Activated T-helper 1 cell treated with anti-CD3 and anti-CD28 coated beads, Interleukin-12 subunit alpha, Interleukin-12 subunit beta, Interleukin-2, Interleukin-4 antibody, amounts not matched to agents 30 ng/mL and 10 ng/mL and 1 ng/mL, durations not matched to agents 14 hours and 24 hours and 36 hours (primary cell): Measurements from ENCODE around the gene TOP1. TPM values are rescaled to one million over a fixed set of nuclear protein-coding genes. Genes with fewer than 3 reads are reported as not detected.

Experiments used
- DNase-seq: peaks from one replicate; pipeline ENCODE4 v3.0.0; 2021; ENCODE audit warnings: low spot score
- H3K27ac Mint-ChIP-seq: one replicate; pipeline ENCODE4 v1.8.0; 2021; ENCODE audit warnings: mild to moderate bottlenecking, mixed read lengths
- H3K27me3 Mint-ChIP-seq: one replicate; pipeline ENCODE4 v1.8.0; 2022; ENCODE audit warnings: mild to moderate bottlenecking, moderate library complexity, mixed read lengths; ENCODE audit not compliant: insufficient read depth
- H3K36me3 Mint-ChIP-seq: one replicate; pipeline ENCODE4 v1.8.0; 2021; ENCODE audit warnings: low read depth, mixed read lengths
- H3K4me1 Mint-ChIP-seq: one replicate; pipeline ENCODE4 v1.8.0; 2021; ENCODE audit warnings: low read depth, mixed read lengths
- H3K4me3 Mint-ChIP-seq: one replicate; pipeline ENCODE4 v1.8.0; 2021; ENCODE audit warnings: mild to moderate bottlenecking, moderate library complexity, mixed read lengths
- H3K9me3 Mint-ChIP-seq: one replicate; pipeline ENCODE4 v1.8.0; 2021; ENCODE audit warnings: mixed read lengths
- intact Hi-C: fragments of 100-400 bp; cut with micrococcal nuclease; formaldehyde crosslinking; loops from one replicate; pipeline ENCODE4 v1.15.1; 2024
- total RNA-seq: library from RNA; stranded (reverse); gene quantifications from 2 replicates; pipeline ENCODE4 v1.2.3, GENCODE V29; 2022

Gene TOP1
- total RNA-seq, 1 donor from 2014 or later = 120 TPM

GRCh38 chr20:41172296-41173140, 143.9 kb downstream of the TOP1 start:
- DNase-seq = no peak
- H3K4me1 Mint-ChIP-seq = peaks cover 13% of the 10 kb centered on the region
- peaks cover 64% of the 10 kb centered on the region for H3K36me3 Mint-ChIP-seq
- H3K9me3 Mint-ChIP-seq = no peaks in the 10 kb centered on the region
- H3K27ac Mint-ChIP-seq = peak overlapping the region; percentile 71
- H3K27me3 Mint-ChIP-seq = no peaks in the 10 kb centered on the region
- intact Hi-C loops = loop anchor here (1.0 to 5.0 kb wide), 3 partner anchors 35 to 168 kb away; partner anchors contain the start of genes LPIN3 and PLCG1
- H3K4me3 Mint-ChIP-seq = no peak overlapping the region

GRCh38 chr20:41173161-41173721, 144.6 kb downstream of the TOP1 start:
- intact Hi-C loops = loop anchor here (1.0 to 5.0 kb wide), 3 partner anchors 36 to 167 kb away; partner anchors contain the start of genes LPIN3 and PLCG1
- peaks cover 64% of the 10 kb centered on the region for H3K36me3 Mint-ChIP-seq
- H3K4me3 Mint-ChIP-seq = no peak overlapping the region
- peaks cover 7% of the 10 kb centered on the region for H3K4me1 Mint-ChIP-seq
- no peaks in the 10 kb centered on the region for H3K27me3 Mint-ChIP-seq
- no peaks in the 10 kb centered on the region for H3K9me3 Mint-ChIP-seq
- H3K27ac Mint-ChIP-seq = no peak overlapping the region
- peak; percentile 35 for DNase-seq

- intact Hi-C loops = loop anchor here (1.0 to 5.0 kb wide), 3 partner anchors 37 to 166 kb away; partner anchors contain the start of genes LPIN3 and PLCG1
- DNase-seq = no peak
- Mint-ChIP-seq H3K27me3 (no peaks in the 10 kb centered on the region), H3K36me3 (peaks cover 61% of the 10 kb centered on the region), H3K4me3 (no peak overlapping the region), H3K9me3 (no peaks in the 10 kb centered on the region), H3K27ac (no peak overlapping the region), H3K4me1 (peaks cover 7% of the 10 kb centered on the region)
Observed at GRCh38 chr20:41173791-41174341, 145.2 kb downstream of the TOP1 start.

Other genes starting within 250 kb of the TOP1 start
- gene PLCG1, start 108.7 kb downstream of the TOP1 start, total RNA-seq = 203 and 205 TPM in 2 replicates